ENCODE data around the gene SARM1. TPM values are rescaled to one million over a fixed set of nuclear protein-coding genes. Genes with fewer than 3 reads are reported as not detected.
"Not testable (repeated sequence)": the region's sequence is repeated elsewhere in the genome, so short reads cannot be mapped to it uniquely, and the experiment has no call there.

The SARM1 gene
- total RNA-seq, 1 experiment from 2014 or later, result 33.1 TPM

- Histone ChIP-seq H3K27me3 (no peaks in the 10 kb centered on the region), H3K4me3 (peak overlapping the region; percentile 11; the same call in 1 of the 2 replicates)
- DNase-seq, result peak; percentile 69
Measured at GRCh38 chr17:28338056-28338768, 33.3 kb upstream of the SARM1 start.

DNA sequence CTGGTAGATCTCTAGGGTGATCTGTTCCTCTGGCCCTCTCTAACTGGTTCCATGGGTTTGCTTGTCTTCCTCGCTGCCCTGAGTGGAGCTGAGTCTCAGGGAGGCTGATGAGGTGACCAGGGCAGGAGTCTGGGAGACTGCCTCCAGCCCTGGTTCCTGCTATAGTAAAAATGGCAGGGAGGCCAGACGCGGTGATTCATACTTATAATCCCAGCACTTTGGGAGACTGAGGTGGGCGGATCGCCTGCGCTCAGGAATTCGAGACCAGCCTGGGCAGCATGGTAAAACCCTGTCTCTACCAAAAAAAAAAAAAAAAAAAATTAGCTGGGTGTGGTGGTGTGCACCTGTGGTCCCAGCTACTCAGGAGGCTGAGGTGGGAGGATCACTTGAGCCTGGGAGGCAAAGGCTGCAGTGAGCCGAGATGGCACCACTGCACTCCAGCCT, 32.7 kb upstream of the SARM1 start:
- H3K4me3 ChIP-seq, H3K9me3 ChIP-seq, DNase-seq, H3K27me3 ChIP-seq: not testable (repeated sequence)
- H3K36me3 ChIP-seq, result peaks cover 71% of the 10 kb centered on the region

More at GRCh38 chr17:28338056-28338768, 33.3 kb upstream of the SARM1 start:
- Histone ChIP-seq H3K9me3 (no peaks in the 10 kb centered on the region), H3K36me3 (peaks cover 68% of the 10 kb centered on the region)

GRCh38 chr17:28339431-28339830, 32.1 kb upstream of the SARM1 start:
- Histone ChIP-seq H3K4me3 (no peak overlapping the region), H3K9me3 (no peaks in the 10 kb centered on the region), H3K27me3 (no peaks in the 10 kb centered on the region), H3K36me3 (peaks cover 77% of the 10 kb centered on the region)
- DNase-seq, result no peak

DNA sequence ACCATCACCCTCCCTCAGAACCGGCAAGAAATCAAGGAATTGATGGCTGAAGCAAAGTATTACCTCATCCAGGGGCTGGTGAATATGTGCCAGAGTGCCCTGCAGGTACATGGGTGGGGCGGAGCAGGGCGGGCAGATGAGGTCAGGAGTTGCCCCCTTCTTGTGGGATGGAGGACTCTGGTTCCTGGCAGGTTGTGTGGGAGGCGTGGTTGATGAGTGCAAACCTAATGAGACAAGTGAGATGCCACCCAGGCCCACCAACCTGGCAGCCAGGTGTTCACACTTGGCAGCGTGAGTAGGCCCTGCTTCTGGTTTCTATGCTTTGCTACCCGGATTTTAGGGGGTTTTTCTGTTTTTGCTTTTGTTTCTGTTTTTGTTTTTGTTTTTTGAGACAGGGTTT, 31.1 kb upstream of the SARM1 start:
- Histone ChIP-seq H3K4me3 (no peak overlapping the region), H3K27me3 (no peaks in the 10 kb centered on the region), H3K9me3 (no peaks in the 10 kb centered on the region), H3K36me3 (peaks cover 87% of the 10 kb centered on the region)
- DNase-seq, result no peak

DNA sequence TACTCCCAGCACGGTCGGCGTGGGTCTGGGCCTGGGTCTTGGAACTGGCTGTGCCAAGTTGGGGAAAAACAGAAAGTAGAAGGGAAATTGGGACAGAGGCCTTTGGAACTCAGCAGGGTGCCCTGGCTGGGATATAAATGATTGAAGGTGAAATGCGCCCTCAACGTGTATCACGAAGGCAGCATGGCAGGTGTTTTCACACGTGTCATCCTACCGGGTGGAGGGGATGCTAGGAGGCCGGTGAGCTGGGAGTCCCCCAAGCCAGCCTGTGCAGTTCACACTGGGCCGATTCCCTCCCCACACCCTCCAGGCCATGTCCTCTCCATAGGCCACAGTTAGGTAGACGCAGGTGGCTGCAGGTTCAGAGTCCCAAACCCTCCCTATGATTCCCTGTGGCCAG, 30.0 kb upstream of the SARM1 start:
- H3K36me3 ChIP-seq, result peaks cover 92% of the 10 kb centered on the region

DNA sequence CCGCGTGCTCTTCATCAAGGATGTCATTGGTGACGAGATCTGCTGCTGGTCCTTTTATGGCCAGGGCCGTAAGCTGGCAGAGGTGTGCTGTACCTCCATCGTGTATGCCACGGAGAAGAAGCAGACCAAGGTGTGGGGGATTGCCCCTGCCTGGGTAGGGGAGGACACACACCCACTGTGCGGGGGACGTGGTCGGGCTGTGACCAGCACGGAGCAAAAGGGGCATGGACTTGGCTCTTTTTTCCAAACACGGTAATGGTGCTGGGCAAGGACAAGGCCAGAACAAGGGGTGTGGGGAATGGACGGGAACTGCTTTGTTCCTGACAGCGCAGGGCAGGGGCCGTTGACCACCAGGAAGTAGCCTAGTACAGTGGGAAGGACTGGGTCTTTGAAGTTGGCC, 29.2 kb upstream of the SARM1 start:
- H3K9me3 ChIP-seq, result no peaks in the 10 kb centered on the region
- H3K4me3 ChIP-seq, result no peak overlapping the region
- no peak for DNase-seq
- no peaks in the 10 kb centered on the region for H3K27me3 ChIP-seq
- peaks cover 84% of the 10 kb centered on the region for H3K36me3 ChIP-seq

More for the DNA sequence above, 30.0 kb upstream of the SARM1 start:
- Histone ChIP-seq H3K27me3 (no peaks in the 10 kb centered on the region), H3K9me3 (no peaks in the 10 kb centered on the region), H3K4me3 (no peak overlapping the region)
- no peak for DNase-seq

- peaks cover 83% of the 10 kb centered on the region for H3K36me3 ChIP-seq
- H3K4me3 ChIP-seq, result no peak overlapping the region
- H3K9me3 ChIP-seq, result no peaks in the 10 kb centered on the region
- no peak for DNase-seq
- H3K27me3 ChIP-seq, result no peaks in the 10 kb centered on the region
Measured at GRCh38 chr17:28343491-28343932, 28.0 kb upstream of the SARM1 start.

GRCh38 chr17:28344011-28344410, 27.5 kb upstream of the SARM1 start:
- no peak for DNase-seq

DNA sequence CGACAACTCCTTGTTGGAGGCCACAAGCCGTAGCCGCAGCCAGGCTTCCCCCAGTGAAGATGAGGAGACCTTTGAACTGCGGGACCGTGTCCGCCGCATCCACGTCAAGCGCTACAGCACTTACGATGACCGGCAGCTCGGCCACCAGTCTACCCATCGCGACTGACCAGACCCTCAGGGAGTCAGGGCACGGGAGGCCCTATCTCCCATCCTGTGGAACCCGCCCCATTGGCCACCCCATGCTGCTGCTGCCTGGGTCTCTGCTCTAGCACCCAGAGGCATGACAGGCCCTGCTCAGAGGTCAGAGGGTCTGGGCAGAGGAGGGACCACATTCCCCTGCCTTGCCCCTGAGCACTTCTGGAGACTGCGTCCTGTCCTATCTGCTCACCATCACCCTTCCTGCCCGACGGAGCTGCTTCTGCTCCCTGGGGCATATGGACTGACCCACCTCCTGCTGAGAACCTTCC, 27.0 kb upstream of the SARM1 start:
- DNase-seq, result no peak
- Histone ChIP-seq H3K36me3 (peaks cover 87% of the 10 kb centered on the region), H3K27me3 (no peaks in the 10 kb centered on the region), H3K4me3 (no peak overlapping the region), H3K9me3 (no peaks in the 10 kb centered on the region)

More at GRCh38 chr17:28344011-28344410, 27.5 kb upstream of the SARM1 start:
- Histone ChIP-seq H3K27me3 (no peaks in the 10 kb centered on the region), H3K9me3 (no peaks in the 10 kb centered on the region), H3K4me3 (no peak overlapping the region), H3K36me3 (peaks cover 87% of the 10 kb centered on the region)

- H3K36me3 ChIP-seq, result peaks cover 87% of the 10 kb centered on the region
- H3K9me3 ChIP-seq, result no peaks in the 10 kb centered on the region
- no peak overlapping the region for H3K4me3 ChIP-seq
- H3K27me3 ChIP-seq, result no peaks in the 10 kb centered on the region
- DNase-seq, result peak; percentile 22
Measured at GRCh38 chr17:28345419-28346198, 25.9 kb upstream of the SARM1 start.

GRCh38 chr17:28346199-28346580, 25.3 kb upstream of the SARM1 start:
- peaks cover 87% of the 10 kb centered on the region for H3K36me3 ChIP-seq
- H3K27me3 ChIP-seq, result no peaks in the 10 kb centered on the region
- DNase-seq, result no peak
- H3K9me3 ChIP-seq, result no peaks in the 10 kb centered on the region
- H3K4me3 ChIP-seq, result no peak overlapping the region

- Histone ChIP-seq H3K4me3 (no peak overlapping the region), H3K27me3 (no peaks in the 10 kb centered on the region), H3K36me3 (peaks cover 87% of the 10 kb centered on the region), H3K9me3 (no peaks in the 10 kb centered on the region)
- peak; percentile 69 for DNase-seq
Measured at GRCh38 chr17:28346746-28347246, 24.7 kb upstream of the SARM1 start.

DNA sequence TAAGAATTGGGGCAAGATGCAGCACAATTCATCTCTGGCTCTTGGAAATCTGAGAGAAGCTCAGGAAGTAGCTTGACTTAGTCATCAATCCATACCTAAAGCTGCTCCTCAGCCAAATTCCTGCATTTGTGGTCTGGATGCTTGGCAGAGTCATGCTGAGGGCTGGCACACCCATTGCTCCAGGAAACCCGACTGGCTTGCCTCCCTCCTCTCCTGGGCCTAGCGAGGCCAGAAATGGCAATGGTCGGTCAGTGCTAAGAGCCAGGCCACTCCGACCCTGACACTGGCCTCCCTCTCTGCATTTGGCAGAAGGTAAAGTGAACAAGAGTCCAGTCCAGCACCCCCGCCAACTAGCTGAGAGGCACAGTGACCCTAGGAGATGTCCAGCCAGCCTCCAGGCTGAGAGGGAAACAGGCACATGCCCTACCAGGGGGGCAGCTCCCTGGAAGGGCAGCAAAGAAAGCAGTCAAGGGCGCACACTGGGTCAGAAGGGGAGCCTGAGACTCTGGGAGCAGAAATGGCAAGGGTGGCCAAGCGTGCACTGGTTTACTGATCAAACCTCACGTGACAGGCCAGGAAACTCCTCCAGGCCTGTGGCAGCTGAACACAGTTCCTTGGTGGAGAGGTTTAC, 24.1 kb upstream of the SARM1 start:
- Histone ChIP-seq H3K9me3 (no peaks in the 10 kb centered on the region), H3K36me3 (peaks cover 84% of the 10 kb centered on the region), H3K27me3 (no peaks in the 10 kb centered on the region), H3K4me3 (no peak overlapping the region)
- peak; percentile 97 for DNase-seq

GRCh38 chr17:28348979-28349378, 22.5 kb upstream of the SARM1 start:
- H3K9me3 ChIP-seq, result no peaks in the 10 kb centered on the region
- DNase-seq, result no peak
- no peak overlapping the region for H3K4me3 ChIP-seq
- peaks cover 86% of the 10 kb centered on the region for H3K36me3 ChIP-seq
- no peaks in the 10 kb centered on the region for H3K27me3 ChIP-seq

DNA sequence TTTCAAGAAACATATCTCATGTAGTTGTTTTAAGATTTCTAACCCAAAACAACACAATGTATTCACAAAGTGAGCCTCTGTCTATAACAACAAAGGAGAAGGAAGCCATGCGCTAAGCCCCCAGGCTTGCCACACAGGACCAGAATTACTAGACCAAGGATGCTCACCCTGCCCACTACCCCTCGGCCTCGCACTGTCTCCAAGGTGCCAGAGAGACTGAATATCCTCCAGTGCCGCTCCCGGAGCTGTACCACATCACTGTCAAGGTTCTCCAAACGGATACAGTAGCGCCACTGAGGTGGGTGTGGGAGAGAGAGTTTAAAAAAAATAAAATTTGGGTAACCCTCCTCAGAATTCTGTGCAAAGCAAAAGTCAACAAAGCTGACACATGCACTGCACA, 21.2 kb upstream of the SARM1 start:
- H3K4me3 ChIP-seq, result no peak overlapping the region
- H3K27me3 ChIP-seq, result no peaks in the 10 kb centered on the region
- no peak for DNase-seq
- H3K36me3 ChIP-seq, result peaks cover 86% of the 10 kb centered on the region
- H3K9me3 ChIP-seq, result no peaks in the 10 kb centered on the region

GRCh38 chr17:28357061-28357900, 14.2 kb upstream of the SARM1 start, which contains the start of gene POLDIP2:
Gene POLDIP2, minus strand, starts transcription at chr17:28357527. Its CDS starts 79 bp downstream, at chr17:28357448.
- peak; percentile 98 for DNase-seq
- H3K27me3 ChIP-seq, result no peaks in the 10 kb centered on the region
- H3K36me3 ChIP-seq, result peaks cover 50% of the 10 kb centered on the region

More at GRCh38 chr17:28357061-28357900, 14.2 kb upstream of the SARM1 start, which contains the start of gene POLDIP2:
- Histone ChIP-seq H3K4me3 (peak within 1 kb of the TSS; percentile 96), H3K9me3 (no peaks in the 10 kb centered on the region)

Measured in MG63 (cell line).